GM12878 (cell line): ENCODE data around the gene CHID1.

Experiments
- ATF3 ChIP-seq: IDR thresholded peaks from 2 replicates; pipeline ENCODE4 v1.6.1; 2011; ENCODE audit warnings: low read depth, mild to moderate bottlenecking, low read length, moderate library complexity, borderline replicate concordance; ENCODE audit errors: extremely low read depth
- CTCF ChIP-seq, 3 experiments: IDR thresholded peaks in 2 of 3; conservative IDR thresholded peaks in 1 of 3; 2 replicates each; pipeline ENCODE4 v1.5.1; 2011; ENCODE audit warnings: low read depth in 3 of 3, low read length in 3 of 3, mild to moderate bottlenecking in 3 of 3, control low read depth in 2 of 3, moderate library complexity in 2 of 3, inconsistent platforms in 1 of 3, mixed read lengths in 1 of 3; ENCODE audit not compliant: control insufficient read depth in 2 of 3, insufficient read depth in 1 of 3; ENCODE audit errors: extremely low read depth in 1 of 3
- ESRRA ChIP-seq: IDR thresholded peaks from 2 replicates; pipeline ENCODE4 v1.6.1; 2012; ENCODE audit warnings: mild to moderate bottlenecking, low read length, improper control_type of control experiment
- KAT2A ChIP-seq: conservative IDR thresholded peaks from 2 replicates; pipeline ENCODE4 v1.6.1; 2011; ENCODE audit warnings: low read depth, low read length; ENCODE audit not compliant: control insufficient read depth
- POLR2A ChIP-seq: IDR thresholded peaks from 2 replicates; pipeline ENCODE4 v1.6.1; 2011; ENCODE audit warnings: low read depth, mild to moderate bottlenecking, low read length
- PRDM15 ChIP-seq: fragments of 450-650 bp; formaldehyde crosslinking; IDR thresholded peaks from 2 replicates; pipeline ENCODE4 v1.4.0; 2020; ENCODE audit warnings: mild to moderate bottlenecking, moderate library complexity
- RAD21 ChIP-seq: IDR thresholded peaks from 2 replicates; pipeline ENCODE4 v1.6.1; 2011; ENCODE audit warnings: mild to moderate bottlenecking, low read depth, low read length, moderate library complexity; ENCODE audit not compliant: insufficient read depth
- REST ChIP-seq: IDR thresholded peaks from 2 replicates; pipeline ENCODE4 v1.6.1; 2012; ENCODE audit warnings: mild to moderate bottlenecking, low read depth, low read length
- SPI1 ChIP-seq: IDR thresholded peaks from 2 replicates; pipeline ENCODE4 v1.6.1; 2011; ENCODE audit warnings: low read depth, mild to moderate bottlenecking, low read length, moderate library complexity, borderline replicate concordance; ENCODE audit not compliant: insufficient read depth
- TCF7 ChIP-seq: IDR thresholded peaks from 2 replicates; pipeline ENCODE4 v1.6.1; 2014; ENCODE audit warnings: antibody characterized with exemption, borderline replicate concordance
- WRNIP1 ChIP-seq: IDR thresholded peaks from 2 replicates; pipeline ENCODE4 v1.6.1; 2011; ENCODE audit warnings: low read depth, low read length, improper control_type of control experiment, borderline replicate concordance
- YY1 ChIP-seq: IDR thresholded peaks from 2 replicates; pipeline ENCODE4 v1.6.1; 2011; ENCODE audit warnings: low read depth, mild to moderate bottlenecking, low read length
- TF ChIP-seq, protein P1 (sequence below): fragments of 450-650 bp; formaldehyde crosslinking; IDR thresholded peaks from 2 replicates; pipeline ENCODE4 v1.5.0; 2022; ENCODE audit warnings: mild to moderate bottlenecking, missing genetic modification characterization

- TF ChIP-seq SPI1 (no peak), RAD21 (no peak), POLR2A (peak; percentile 34), TCF7 (no peak), CTCF (IDR thresholded peaks at IDR 0.05 in 2 of 3, conservative IDR thresholded peaks at IDR 0.05 in 1 of 3; ENCODE audit: control insufficient read depth in 2 of 3, extremely low read depth in 1 of 3, insufficient read depth in 1 of 3, low read depth in 3 of 3, low read length in 3 of 3) (no peak), KAT2A (no peak), ATF3 (no peak), REST (no peak), ESRRA (no peak), YY1 (no peak), WRNIP1 (no peak), PRDM15 (no peak)
- TF ChIP-seq, protein P1, sequence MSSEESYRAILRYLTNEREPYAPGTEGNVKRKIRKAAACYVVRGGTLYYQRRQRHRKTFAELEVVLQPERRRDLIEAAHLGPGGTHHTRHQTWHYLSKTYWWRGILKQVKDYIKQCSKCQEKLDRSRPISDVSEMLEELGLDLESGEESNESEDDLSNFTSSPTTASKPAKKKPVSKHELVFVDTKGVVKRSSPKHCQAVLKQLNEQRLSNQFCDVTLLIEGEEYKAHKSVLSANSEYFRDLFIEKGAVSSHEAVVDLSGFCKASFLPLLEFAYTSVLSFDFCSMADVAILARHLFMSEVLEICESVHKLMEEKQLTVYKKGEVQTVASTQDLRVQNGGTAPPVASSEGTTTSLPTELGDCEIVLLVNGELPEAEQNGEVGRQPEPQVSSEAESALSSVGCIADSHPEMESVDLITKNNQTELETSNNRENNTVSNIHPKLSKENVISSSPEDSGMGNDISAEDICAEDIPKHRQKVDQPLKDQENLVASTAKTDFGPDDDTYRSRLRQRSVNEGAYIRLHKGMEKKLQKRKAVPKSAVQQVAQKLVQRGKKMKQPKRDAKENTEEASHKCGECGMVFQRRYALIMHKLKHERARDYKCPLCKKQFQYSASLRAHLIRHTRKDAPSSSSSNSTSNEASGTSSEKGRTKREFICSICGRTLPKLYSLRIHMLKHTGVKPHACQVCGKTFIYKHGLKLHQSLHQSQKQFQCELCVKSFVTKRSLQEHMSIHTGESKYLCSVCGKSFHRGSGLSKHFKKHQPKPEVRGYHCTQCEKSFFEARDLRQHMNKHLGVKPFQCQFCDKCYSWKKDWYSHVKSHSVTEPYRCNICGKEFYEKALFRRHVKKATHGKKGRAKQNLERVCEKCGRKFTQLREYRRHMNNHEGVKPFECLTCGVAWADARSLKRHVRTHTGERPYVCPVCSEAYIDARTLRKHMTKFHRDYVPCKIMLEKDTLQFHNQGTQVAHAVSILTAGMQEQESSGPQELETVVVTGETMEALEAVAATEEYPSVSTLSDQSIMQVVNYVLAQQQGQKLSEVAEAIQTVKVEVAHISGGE (CRISPR knock-in tag) = no peak
These were observed 72.7 kb downstream of the CHID1 start for GRCh38 chr11:837990-838307.
